ENCODE results near the gene LIPG.

The LIPG gene

DNA sequence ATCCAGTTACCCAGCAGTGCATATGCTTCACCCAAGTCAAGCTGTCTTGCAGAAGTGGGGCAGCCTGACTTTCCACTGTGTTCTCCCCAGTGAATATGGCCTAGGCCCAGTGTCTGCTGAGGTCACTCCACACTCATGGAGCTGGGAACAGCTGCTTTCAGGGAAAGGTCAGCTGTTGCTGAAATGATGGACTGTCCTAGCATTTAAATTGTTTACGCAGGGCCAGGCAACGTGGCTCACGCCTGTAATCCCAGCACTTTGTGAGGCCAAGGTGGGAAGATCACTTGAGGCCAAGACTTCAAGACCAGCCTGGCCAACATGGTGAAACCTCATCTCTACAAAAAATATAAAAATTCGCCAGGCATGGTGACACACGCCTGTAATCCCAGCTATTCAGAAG is 86.5 kb downstream of the LIPG start:
- H3K9me2 ChIP-seq (replicated peaks; ENCODE audit: low read depth, low read length), result no peaks in the 10 kb centered on the region
- H2AFZ ChIP-seq (ENCODE audit: low read length), result no peak overlapping the region
- H3K9me3 ChIP-seq (ENCODE audit: insufficient read depth, low read depth, low read length), result no peaks in the 10 kb centered on the region
- no peaks in the 10 kb centered on the region for H3K4me1 ChIP-seq (ENCODE audit: insufficient read depth, low read length, poor library complexity, severe bottlenecking)
- no peaks in the 10 kb centered on the region for H4K20me1 ChIP-seq (ENCODE audit: insufficient read depth, low read length, poor library complexity, severe bottlenecking)
- H3F3A ChIP-seq (ENCODE audit: low read depth), result no peaks in the 10 kb centered on the region
- no peak overlapping the region for H3K4me2 ChIP-seq (ENCODE audit: low read depth, low read length, poor library complexity, severe bottlenecking)
- no peaks in the 10 kb centered on the region for H3K27me3 ChIP-seq (ENCODE audit: insufficient read depth, low read length, poor library complexity, severe bottlenecking)
- no peaks in the 10 kb centered on the region for H3K79me2 ChIP-seq (ENCODE audit: insufficient read depth, low read length)
- H3K36me3 ChIP-seq (ENCODE audit: insufficient read depth, low read length), result no peaks in the 10 kb centered on the region
- H3K9ac ChIP-seq (ENCODE audit: low read depth, low read length, poor library complexity, severe bottlenecking), result no peak overlapping the region
- no peak for TF ChIP-seq EZH2phosphoT487 (IDR thresholded peaks at IDR 0.05; ENCODE audit: borderline replicate concordance)
- TF ChIP-seq, protein P1, sequence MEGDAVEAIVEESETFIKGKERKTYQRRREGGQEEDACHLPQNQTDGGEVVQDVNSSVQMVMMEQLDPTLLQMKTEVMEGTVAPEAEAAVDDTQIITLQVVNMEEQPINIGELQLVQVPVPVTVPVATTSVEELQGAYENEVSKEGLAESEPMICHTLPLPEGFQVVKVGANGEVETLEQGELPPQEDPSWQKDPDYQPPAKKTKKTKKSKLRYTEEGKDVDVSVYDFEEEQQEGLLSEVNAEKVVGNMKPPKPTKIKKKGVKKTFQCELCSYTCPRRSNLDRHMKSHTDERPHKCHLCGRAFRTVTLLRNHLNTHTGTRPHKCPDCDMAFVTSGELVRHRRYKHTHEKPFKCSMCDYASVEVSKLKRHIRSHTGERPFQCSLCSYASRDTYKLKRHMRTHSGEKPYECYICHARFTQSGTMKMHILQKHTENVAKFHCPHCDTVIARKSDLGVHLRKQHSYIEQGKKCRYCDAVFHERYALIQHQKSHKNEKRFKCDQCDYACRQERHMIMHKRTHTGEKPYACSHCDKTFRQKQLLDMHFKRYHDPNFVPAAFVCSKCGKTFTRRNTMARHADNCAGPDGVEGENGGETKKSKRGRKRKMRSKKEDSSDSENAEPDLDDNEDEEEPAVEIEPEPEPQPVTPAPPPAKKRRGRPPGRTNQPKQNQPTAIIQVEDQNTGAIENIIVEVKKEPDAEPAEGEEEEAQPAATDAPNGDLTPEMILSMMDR (conservative IDR thresholded peaks at IDR 0.05; ENCODE audit: low read length), result no peak
- no peak overlapping the region for H3K4me3 ChIP-seq (ENCODE audit: low read length, poor library complexity, severe bottlenecking)
